GM13976 (cell line): Measurements from ENCODE around the gene MBD3L1.

Experiments used
- DNase-seq: peaks from one replicate; pipeline ENCODE4 v3.0.0; 2012; ENCODE audit warnings: low spot score
- CTCF ChIP-seq: IDR thresholded peaks from 2 replicates; pipeline ENCODE4 v1.5.1; 2012; ENCODE audit warnings: borderline replicate concordance, mild to moderate bottlenecking; ENCODE audit not compliant: insufficient read depth; ENCODE audit errors: extremely low read depth, missing control alignments, control extremely low read depth
- in situ Hi-C: fragments of 300-500 bp; cut with MboI; formaldehyde crosslinking; loops from one replicate; pipeline ENCODE4 v1.12.0; 2022; ENCODE audit warnings: low sequenced_read_pairs, mixed read lengths, inconsistent platforms; ENCODE audit not compliant: unreplicated experiment

MBD3L1 gene

GRCh38 chr19:8835877-8836276 is 3.7 kb downstream of the MBD3L1 start:
- in situ Hi-C loops, result no loop called here
- TF ChIP-seq CTCF, result no peak
- no peak for DNase-seq

GRCh38 chr19:8840708-8841107 is 8.5 kb downstream of the MBD3L1 start:
- in situ Hi-C loops, result no loop called here
- no peak for TF ChIP-seq CTCF
- DNase-seq, result no peak

GRCh38 chr19:8846819-8847218 is 14.6 kb downstream of the MBD3L1 start:
- no peak for TF ChIP-seq CTCF
- in situ Hi-C loops, result no loop called here
- no peak for DNase-seq

- TF ChIP-seq CTCF, result no peak
- DNase-seq, result no peak
- in situ Hi-C loops, result no loop called here
These were observed 17.1 kb downstream of the MBD3L1 start for GRCh38 chr19:8849232-8849631.

GRCh38 chr19:8850488-8850887 is 18.3 kb downstream of the MBD3L1 start:
- in situ Hi-C loops, result no loop called here
- DNase-seq, result no peak
- TF ChIP-seq CTCF, result no peak

GRCh38 chr19:8858260-8858659 is 26.1 kb downstream of the MBD3L1 start:
- in situ Hi-C loops, result no loop called here
- TF ChIP-seq CTCF, result no peak
- no peak for DNase-seq

- no peak for TF ChIP-seq CTCF
- in situ Hi-C loops, result no loop called here
- no peak for DNase-seq
These were observed 34.2 kb downstream of the MBD3L1 start for GRCh38 chr19:8866344-8866743.
